ENCODE results near the gene TNS3. TPM values are rescaled to one million over a fixed set of nuclear protein-coding genes. Genes with fewer than 3 reads are reported as not detected.

The TNS3 gene
- total RNA-seq, 5 donors from 2014 or later (not counting 1 experiment from before 2014, with no cell fraction given): 0.58 to 3.7 (median 2.0) TPM

- Histone ChIP-seq H3K27ac (ENCODE audit: low read length) (no peak overlapping the region), H3K9me3 (no peaks in the 10 kb centered on the region), H3K4me1 (ENCODE audit: control insufficient read depth in 1 of 2, extremely low read depth in 1 of 2, insufficient read depth in 2 of 2, low read length in 2 of 2) (no peaks in the 10 kb centered on the region), H3K36me3 (ENCODE audit: control insufficient read depth in 2 of 2, extremely low read depth in 1 of 2, insufficient read depth in 1 of 2, low read length in 1 of 2) (no peaks in the 10 kb centered on the region), H3K4me3 (ENCODE audit: control insufficient read depth in 1 of 2, extremely low read depth in 1 of 2, low read length in 1 of 2) (no peak overlapping the region), H3K27me3 (replicated peaks in 1 of 2; ENCODE audit: control insufficient read depth in 2 of 2, extremely low read depth in 1 of 2, insufficient read depth in 2 of 2, low read length in 1 of 2) (peaks cover 0 to 24% of the 10 kb centered on the region in 2 experiments)
- Mint-ChIP-seq H3K9me3 (peaks cover 0 to 5% (median 0%) of the 10 kb centered on the region in 3 donors), H3K27me3 (peaks cover 26 to 29% of the 10 kb centered on the region in 2 donors), H3K27ac (no peak overlapping the region), H3K4me1 (peaks cover 0 to 6% (median 3%) of the 10 kb centered on the region in 3 donors), H3K4me3 (no peak overlapping the region), H3K36me3 (no peaks in the 10 kb centered on the region)
- ChIA-PET POLR2A (no interaction called here), CTCF (no interaction called here)
- DNase-seq (no peak), ATAC-seq (replicated peaks in 1 of 4) (no peak)
- WGBS (ENCODE audit: insufficient coverage): 77% methylated on average over 12 of the region's 15 CpGs
Observed at GRCh38 chr7:47582764-47583738, 1.1 kb upstream of the TNS3 start.

DNA sequence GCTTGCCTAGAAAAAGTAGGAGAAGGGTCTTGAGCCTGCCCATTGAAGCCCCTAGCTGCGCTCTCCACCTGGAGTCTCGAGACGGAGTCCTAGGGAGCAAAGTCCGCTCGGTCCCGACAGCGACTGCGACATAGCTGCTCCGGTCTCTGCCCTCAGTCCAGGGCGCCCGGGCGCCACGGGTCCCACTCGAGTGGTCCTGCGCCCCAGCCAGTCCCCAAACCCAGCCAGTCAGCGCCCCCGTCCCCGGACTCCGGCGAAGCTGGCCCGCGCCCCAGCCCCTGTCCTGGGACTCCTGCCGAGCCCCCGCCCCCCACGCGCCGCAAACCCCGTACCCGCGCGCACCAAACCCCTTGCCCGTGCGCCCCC is 490 bp downstream of the TNS3 start:
- H3K4me1 ChIP-seq (ENCODE audit: control insufficient read depth in 1 of 2, extremely low read depth in 1 of 2, insufficient read depth in 2 of 2, low read length in 2 of 2): no peaks in the 10 kb centered on the region
- Mint-ChIP-seq H3K4me1 (peaks cover 0 to 6% (median 3%) of the 10 kb centered on the region in 3 donors), H3K9me3 (peaks cover 0 to 5% (median 0%) of the 10 kb centered on the region in 3 donors), H3K27ac (no peak overlapping the region), H3K27me3 (peaks cover 26 to 29% of the 10 kb centered on the region in 2 donors), H3K4me3 (no peak overlapping the region), H3K36me3 (no peaks in the 10 kb centered on the region)
- H3K27ac ChIP-seq (ENCODE audit: low read length): no peak overlapping the region
- H3K4me3 ChIP-seq (ENCODE audit: control insufficient read depth in 1 of 2, extremely low read depth in 1 of 2, low read length in 1 of 2): no peak overlapping the region
- CTCF ChIA-PET: no interaction called here
- no peaks in the 10 kb centered on the region for H3K9me3 ChIP-seq
- peaks cover 0 to 24% of the 10 kb centered on the region in 2 experiments for H3K27me3 ChIP-seq (replicated peaks in 1 of 2; ENCODE audit: control insufficient read depth in 2 of 2, extremely low read depth in 1 of 2, insufficient read depth in 2 of 2, low read length in 1 of 2)
- WGBS (ENCODE audit: insufficient coverage): 5% methylated on average over 33 of the region's 33 CpGs
- DNase-seq (no peak), ATAC-seq (replicated peaks in 1 of 4) (no peak)
- POLR2A ChIA-PET: no interaction called here
- no peaks in the 10 kb centered on the region for H3K36me3 ChIP-seq (ENCODE audit: control insufficient read depth in 2 of 2, extremely low read depth in 1 of 2, insufficient read depth in 1 of 2, low read length in 1 of 2)

DNA sequence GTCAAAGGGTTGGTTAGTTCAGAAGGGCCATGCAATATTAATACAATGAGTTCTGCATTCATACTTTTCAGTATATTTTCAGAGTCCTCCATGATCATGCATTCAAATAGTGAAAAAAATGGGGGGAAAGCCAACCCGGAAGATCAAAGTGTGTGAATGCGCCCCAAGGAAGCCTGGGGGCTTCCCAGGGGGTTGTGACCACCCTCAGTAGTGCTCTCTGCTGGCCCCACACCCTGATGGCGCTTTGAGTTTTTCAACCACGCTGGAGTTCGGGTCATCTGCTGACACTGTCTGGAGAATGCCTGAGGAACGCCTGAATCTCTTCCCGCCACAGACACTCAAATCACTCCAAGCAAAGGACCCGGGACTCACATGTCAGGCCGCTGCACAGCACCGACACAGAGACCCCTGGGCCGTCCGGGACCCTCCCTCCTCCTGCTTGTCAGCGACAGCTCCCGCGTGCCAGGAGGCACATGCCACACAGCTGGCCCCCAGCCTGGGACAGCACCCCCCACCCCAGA is 1.0 kb downstream of the TNS3 start:
- Histone ChIP-seq H3K27me3 (replicated peaks in 1 of 2; ENCODE audit: control insufficient read depth in 2 of 2, extremely low read depth in 1 of 2, insufficient read depth in 2 of 2, low read length in 1 of 2) (peaks cover 0 to 24% of the 10 kb centered on the region in 2 experiments), H3K27ac (ENCODE audit: low read length) (no peak overlapping the region), H3K36me3 (ENCODE audit: control insufficient read depth in 2 of 2, extremely low read depth in 1 of 2, insufficient read depth in 1 of 2, low read length in 1 of 2) (no peaks in the 10 kb centered on the region), H3K4me3 (ENCODE audit: control insufficient read depth in 1 of 2, extremely low read depth in 1 of 2, low read length in 1 of 2) (no peak overlapping the region), H3K4me1 (ENCODE audit: control insufficient read depth in 1 of 2, extremely low read depth in 1 of 2, insufficient read depth in 2 of 2, low read length in 2 of 2) (no peaks in the 10 kb centered on the region), H3K9me3 (no peaks in the 10 kb centered on the region)
- Mint-ChIP-seq H3K36me3 (no peaks in the 10 kb centered on the region), H3K4me1 (peaks cover 0 to 6% (median 4%) of the 10 kb centered on the region in 3 donors), H3K9me3 (peaks cover 0 to 5% (median 0%) of the 10 kb centered on the region in 3 donors), H3K27ac (no peak overlapping the region), H3K27me3 (peaks cover 26 to 29% of the 10 kb centered on the region in 2 donors), H3K4me3 (peak overlapping the region in 1 of 3 donors; percentile 63)
- ATAC-seq (replicated peaks in 1 of 4) (no peak), DNase-seq (no peak)
- ChIA-PET CTCF (no interaction called here), POLR2A (no interaction called here)
- WGBS (ENCODE audit: insufficient coverage): 29% methylated on average over 12 of the region's 15 CpGs

- Mint-ChIP-seq H3K27ac (no peak overlapping the region), H3K27me3 (peaks cover 26 to 29% of the 10 kb centered on the region in 2 donors), H3K4me3 (no peak overlapping the region), H3K9me3 (peaks cover 0 to under 1% (median 0%) of the 10 kb centered on the region in 3 donors), H3K36me3 (no peaks in the 10 kb centered on the region), H3K4me1 (peaks cover 0 to 6% (median 5%) of the 10 kb centered on the region in 3 donors)
- POLR2A ChIA-PET: no interaction called here
- Histone ChIP-seq H3K27ac (ENCODE audit: low read length) (no peak overlapping the region), H3K27me3 (replicated peaks in 1 of 2; ENCODE audit: control insufficient read depth in 2 of 2, extremely low read depth in 1 of 2, insufficient read depth in 2 of 2, low read length in 1 of 2) (peaks cover 0 to 24% of the 10 kb centered on the region in 2 experiments), H3K36me3 (ENCODE audit: control insufficient read depth in 2 of 2, extremely low read depth in 1 of 2, insufficient read depth in 1 of 2, low read length in 1 of 2) (no peaks in the 10 kb centered on the region), H3K9me3 (no peaks in the 10 kb centered on the region), H3K4me1 (ENCODE audit: control insufficient read depth in 1 of 2, extremely low read depth in 1 of 2, insufficient read depth in 2 of 2, low read length in 2 of 2) (no peaks in the 10 kb centered on the region), H3K4me3 (ENCODE audit: control insufficient read depth in 1 of 2, extremely low read depth in 1 of 2, low read length in 1 of 2) (no peak overlapping the region)
- 92% methylated on average over 4 of the region's 7 CpGs for WGBS (ENCODE audit: insufficient coverage)
- CTCF ChIA-PET: no interaction called here
- no peak for ATAC-seq (replicated peaks in 1 of 4)
- no peak for DNase-seq
Observed at GRCh38 chr7:47580175-47580706, 1.7 kb downstream of the TNS3 start.

DNA sequence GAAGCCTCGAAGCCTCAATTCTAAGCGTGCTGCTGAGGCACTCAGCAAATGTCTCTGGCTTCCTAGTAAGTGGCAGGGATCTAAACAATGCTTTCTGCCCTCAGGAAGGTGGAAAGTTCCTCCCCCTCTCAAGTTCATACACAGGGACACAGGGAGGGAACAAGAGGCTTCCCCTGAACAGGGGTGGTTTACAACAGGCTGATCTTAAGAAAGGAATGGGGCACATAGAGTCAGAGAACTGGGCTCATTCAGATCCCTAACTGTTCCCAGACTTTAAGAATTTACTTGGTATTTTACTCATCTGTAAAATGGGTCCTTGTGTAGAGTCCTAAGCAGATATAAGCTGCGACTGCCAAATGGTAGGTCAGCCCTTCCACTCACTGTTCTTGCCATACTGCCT is 2.5 kb downstream of the TNS3 start:
- Histone ChIP-seq H3K9me3 (no peaks in the 10 kb centered on the region), H3K36me3 (ENCODE audit: control insufficient read depth in 2 of 2, extremely low read depth in 1 of 2, insufficient read depth in 1 of 2, low read length in 1 of 2) (no peaks in the 10 kb centered on the region), H3K27ac (ENCODE audit: low read length) (no peak overlapping the region), H3K27me3 (replicated peaks in 1 of 2; ENCODE audit: control insufficient read depth in 2 of 2, extremely low read depth in 1 of 2, insufficient read depth in 2 of 2, low read length in 1 of 2) (peaks cover 0 to 24% of the 10 kb centered on the region in 2 experiments), H3K4me3 (ENCODE audit: control insufficient read depth in 1 of 2, extremely low read depth in 1 of 2, low read length in 1 of 2) (no peak overlapping the region), H3K4me1 (ENCODE audit: control insufficient read depth in 1 of 2, extremely low read depth in 1 of 2, insufficient read depth in 2 of 2, low read length in 2 of 2) (no peaks in the 10 kb centered on the region)
- CTCF ChIA-PET: no interaction called here
- DNase-seq (no peak), ATAC-seq (replicated peaks in 1 of 4) (no peak)
- WGBS (ENCODE audit: insufficient coverage): 82% methylated on average over 2 of the region's 3 CpGs
- no peak overlapping the region for H3K27ac Mint-ChIP-seq
- no peak overlapping the region for H3K4me3 Mint-ChIP-seq
- POLR2A ChIA-PET: no interaction called here
- no peaks in the 10 kb centered on the region for H3K36me3 Mint-ChIP-seq
- peaks cover 0 to 6% (median 5%) of the 10 kb centered on the region in 3 donors for H3K4me1 Mint-ChIP-seq
- H3K9me3 Mint-ChIP-seq: no peaks in the 10 kb centered on the region
- peaks cover 23 to 29% of the 10 kb centered on the region in 2 donors for H3K27me3 Mint-ChIP-seq

DNA sequence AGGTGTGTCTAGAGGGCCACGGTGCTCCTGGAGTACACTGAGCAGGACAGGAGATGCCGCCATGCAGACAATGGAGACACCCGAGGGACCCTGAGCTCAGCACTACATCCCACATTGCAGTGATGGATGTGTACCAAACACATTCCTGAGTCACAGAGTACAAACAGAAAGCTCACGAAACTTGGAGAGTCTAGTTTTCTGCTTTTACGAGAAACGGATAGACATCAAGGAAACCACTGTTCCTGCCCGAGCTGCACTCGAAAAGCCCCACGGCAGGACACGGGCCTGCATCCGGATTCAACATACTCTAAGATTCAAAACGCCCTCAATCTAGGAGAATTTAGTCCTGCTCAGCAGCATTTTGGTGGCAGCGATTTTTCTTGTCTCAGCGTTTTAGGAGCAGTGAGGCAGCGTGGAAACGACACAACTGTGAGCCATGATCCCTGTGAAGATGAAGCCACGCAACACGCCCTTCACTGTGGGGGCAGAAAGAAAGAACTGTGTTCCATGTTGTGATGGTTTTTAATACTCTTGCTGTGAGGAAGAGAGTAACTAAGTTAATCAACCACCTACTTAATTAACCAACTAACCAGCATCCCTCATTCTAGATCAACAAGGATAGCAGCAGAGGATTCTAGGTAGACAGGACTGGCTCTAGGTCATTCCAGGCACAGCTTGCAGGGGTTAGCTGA is 3.2 kb downstream of the TNS3 start:
- no peak overlapping the region for H3K27ac Mint-ChIP-seq
- DNase-seq (no peak), ATAC-seq (replicated peaks in 1 of 4) (no peak)
- peaks cover 0 to 22% of the 10 kb centered on the region in 2 experiments for H3K27me3 ChIP-seq (replicated peaks in 1 of 2; ENCODE audit: control insufficient read depth in 2 of 2, extremely low read depth in 1 of 2, insufficient read depth in 2 of 2, low read length in 1 of 2)
- peaks cover 0 to 7% (median 6%) of the 10 kb centered on the region in 3 donors for H3K4me1 Mint-ChIP-seq
- CTCF ChIA-PET: no interaction called here
- no peaks in the 10 kb centered on the region for H3K36me3 Mint-ChIP-seq
- H3K4me3 Mint-ChIP-seq: peak overlapping the region in 1 of 3 donors; percentile 31
- POLR2A ChIA-PET: no interaction called here
- no peaks in the 10 kb centered on the region for H3K4me1 ChIP-seq (ENCODE audit: control insufficient read depth in 1 of 2, extremely low read depth in 1 of 2, insufficient read depth in 2 of 2, low read length in 2 of 2)
- no peak overlapping the region for H3K4me3 ChIP-seq (ENCODE audit: control insufficient read depth in 1 of 2, extremely low read depth in 1 of 2, low read length in 1 of 2)
- peaks cover 24 to 31% of the 10 kb centered on the region in 2 donors for H3K27me3 Mint-ChIP-seq
- H3K9me3 ChIP-seq: no peaks in the 10 kb centered on the region
- no peak overlapping the region for H3K27ac ChIP-seq (ENCODE audit: low read length)
- WGBS (ENCODE audit: insufficient coverage): 31% methylated on average over 10 of the region's 18 CpGs
- H3K36me3 ChIP-seq (ENCODE audit: control insufficient read depth in 2 of 2, extremely low read depth in 1 of 2, insufficient read depth in 1 of 2, low read length in 1 of 2): no peaks in the 10 kb centered on the region
- H3K9me3 Mint-ChIP-seq: no peaks in the 10 kb centered on the region
